Prostate gland (tissue), 2 donors: ENCODE measurements around the gene NBEAL1.

Source experiments
- POLR2A ChIP-seq: fragments of 450-650 bp; IDR thresholded peaks from one replicate; pipeline ENCODE4 v1.6.1; 2016; ENCODE audit warnings: antibody characterized with exemption, mild to moderate bottlenecking
- POLR2AphosphoS5 ChIP-seq: sonication (generic); formaldehyde crosslinking; IDR thresholded peaks from one replicate; pipeline ENCODE4 v1.6.1; 2017; ENCODE audit warnings: antibody characterized with exemption
- TF ChIP-seq, protein P1 (sequence below), 4 experiments: fragments of 200-600 bp in 2 of 4; fragments of 450-650 bp in 2 of 4; sonication (generic) in 2 of 4; IDR thresholded peaks; 1 replicate in 3 of 4; 2 replicates in 1 of 4; pipeline ENCODE4 v1.5.1; 2016 to 2019; ENCODE audit warnings: antibody characterized with exemption in 4 of 4, mild to moderate bottlenecking in 2 of 4, moderate library complexity in 2 of 4

DNA sequence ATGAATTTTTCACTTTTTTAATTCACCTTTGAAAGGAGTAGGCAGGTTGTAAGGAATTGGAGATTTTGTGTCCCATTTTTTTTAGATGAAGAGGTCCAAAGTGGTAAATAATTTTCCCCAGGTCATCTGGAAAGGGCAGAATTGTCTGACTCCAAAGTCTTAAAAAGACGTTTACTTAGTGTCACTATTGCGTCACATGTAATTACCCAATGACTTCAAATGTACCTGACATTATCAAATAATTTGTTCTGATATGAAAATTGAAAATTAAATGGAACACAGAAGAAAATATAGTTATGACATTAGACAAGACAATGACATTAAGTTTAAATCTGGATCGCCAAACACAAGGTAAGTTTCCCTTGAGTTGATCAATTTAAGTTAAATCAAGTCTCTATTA lies 24.2 kb upstream of the NBEAL1 start:
- TF ChIP-seq POLR2A (no peak), POLR2AphosphoS5 (no peak)
- TF ChIP-seq, protein P1, sequence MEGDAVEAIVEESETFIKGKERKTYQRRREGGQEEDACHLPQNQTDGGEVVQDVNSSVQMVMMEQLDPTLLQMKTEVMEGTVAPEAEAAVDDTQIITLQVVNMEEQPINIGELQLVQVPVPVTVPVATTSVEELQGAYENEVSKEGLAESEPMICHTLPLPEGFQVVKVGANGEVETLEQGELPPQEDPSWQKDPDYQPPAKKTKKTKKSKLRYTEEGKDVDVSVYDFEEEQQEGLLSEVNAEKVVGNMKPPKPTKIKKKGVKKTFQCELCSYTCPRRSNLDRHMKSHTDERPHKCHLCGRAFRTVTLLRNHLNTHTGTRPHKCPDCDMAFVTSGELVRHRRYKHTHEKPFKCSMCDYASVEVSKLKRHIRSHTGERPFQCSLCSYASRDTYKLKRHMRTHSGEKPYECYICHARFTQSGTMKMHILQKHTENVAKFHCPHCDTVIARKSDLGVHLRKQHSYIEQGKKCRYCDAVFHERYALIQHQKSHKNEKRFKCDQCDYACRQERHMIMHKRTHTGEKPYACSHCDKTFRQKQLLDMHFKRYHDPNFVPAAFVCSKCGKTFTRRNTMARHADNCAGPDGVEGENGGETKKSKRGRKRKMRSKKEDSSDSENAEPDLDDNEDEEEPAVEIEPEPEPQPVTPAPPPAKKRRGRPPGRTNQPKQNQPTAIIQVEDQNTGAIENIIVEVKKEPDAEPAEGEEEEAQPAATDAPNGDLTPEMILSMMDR (IDR thresholded peaks at IDR 0.05): no peak
